Measurements from ENCODE around the gene PRR5L. TPM values are rescaled to one million over a fixed set of nuclear protein-coding genes. Genes with fewer than 3 reads are reported as not detected.

Gene PRR5L
- total RNA-seq, 2 donors from 2014 or later = 3.2 to 11.8 TPM

DNA sequence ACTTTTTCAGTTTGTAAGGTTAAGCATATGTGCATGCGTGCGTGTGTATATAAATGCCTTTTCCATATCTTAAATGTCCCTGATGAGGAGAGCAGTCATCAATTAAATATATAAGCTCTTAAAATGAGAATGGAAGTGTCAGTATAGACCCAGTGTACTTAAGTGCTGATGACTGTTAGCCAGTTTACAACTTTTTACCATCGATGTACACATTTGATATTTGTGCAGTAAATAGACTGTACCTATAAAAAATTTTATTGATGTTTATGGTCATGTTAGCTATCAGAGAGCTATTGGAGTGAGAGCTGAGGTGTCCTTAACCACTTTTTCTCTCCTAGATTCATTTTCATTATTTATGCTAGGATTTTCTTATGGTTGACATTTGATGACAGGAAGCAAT lies 168.6 kb downstream of the PRR5L start:
- no peaks in the 10 kb centered on the region for H3K9me3 ChIP-seq
- no peak for DNase-seq (ENCODE audit: low spot score)
- no peaks in the 10 kb centered on the region for H3K27me3 ChIP-seq (replicated peaks; ENCODE audit: insufficient read depth)
- no peak overlapping the region for H3K27ac ChIP-seq
- no peak for ATAC-seq (ENCODE audit: insufficient number of reproducible peaks, low FRiP score, low read depth)
- no peak overlapping the region for H3K4me3 ChIP-seq
- H3K36me3 ChIP-seq = no peaks in the 10 kb centered on the region
- peaks cover 2 to 4% of the 10 kb centered on the region in 2 donors for H3K4me1 ChIP-seq (ENCODE audit: control insufficient read depth in 1 of 2, low read depth in 2 of 2)
- TF ChIP-seq, protein P1, sequence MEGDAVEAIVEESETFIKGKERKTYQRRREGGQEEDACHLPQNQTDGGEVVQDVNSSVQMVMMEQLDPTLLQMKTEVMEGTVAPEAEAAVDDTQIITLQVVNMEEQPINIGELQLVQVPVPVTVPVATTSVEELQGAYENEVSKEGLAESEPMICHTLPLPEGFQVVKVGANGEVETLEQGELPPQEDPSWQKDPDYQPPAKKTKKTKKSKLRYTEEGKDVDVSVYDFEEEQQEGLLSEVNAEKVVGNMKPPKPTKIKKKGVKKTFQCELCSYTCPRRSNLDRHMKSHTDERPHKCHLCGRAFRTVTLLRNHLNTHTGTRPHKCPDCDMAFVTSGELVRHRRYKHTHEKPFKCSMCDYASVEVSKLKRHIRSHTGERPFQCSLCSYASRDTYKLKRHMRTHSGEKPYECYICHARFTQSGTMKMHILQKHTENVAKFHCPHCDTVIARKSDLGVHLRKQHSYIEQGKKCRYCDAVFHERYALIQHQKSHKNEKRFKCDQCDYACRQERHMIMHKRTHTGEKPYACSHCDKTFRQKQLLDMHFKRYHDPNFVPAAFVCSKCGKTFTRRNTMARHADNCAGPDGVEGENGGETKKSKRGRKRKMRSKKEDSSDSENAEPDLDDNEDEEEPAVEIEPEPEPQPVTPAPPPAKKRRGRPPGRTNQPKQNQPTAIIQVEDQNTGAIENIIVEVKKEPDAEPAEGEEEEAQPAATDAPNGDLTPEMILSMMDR (IDR thresholded peaks at IDR 0.05) = no peak

DNA sequence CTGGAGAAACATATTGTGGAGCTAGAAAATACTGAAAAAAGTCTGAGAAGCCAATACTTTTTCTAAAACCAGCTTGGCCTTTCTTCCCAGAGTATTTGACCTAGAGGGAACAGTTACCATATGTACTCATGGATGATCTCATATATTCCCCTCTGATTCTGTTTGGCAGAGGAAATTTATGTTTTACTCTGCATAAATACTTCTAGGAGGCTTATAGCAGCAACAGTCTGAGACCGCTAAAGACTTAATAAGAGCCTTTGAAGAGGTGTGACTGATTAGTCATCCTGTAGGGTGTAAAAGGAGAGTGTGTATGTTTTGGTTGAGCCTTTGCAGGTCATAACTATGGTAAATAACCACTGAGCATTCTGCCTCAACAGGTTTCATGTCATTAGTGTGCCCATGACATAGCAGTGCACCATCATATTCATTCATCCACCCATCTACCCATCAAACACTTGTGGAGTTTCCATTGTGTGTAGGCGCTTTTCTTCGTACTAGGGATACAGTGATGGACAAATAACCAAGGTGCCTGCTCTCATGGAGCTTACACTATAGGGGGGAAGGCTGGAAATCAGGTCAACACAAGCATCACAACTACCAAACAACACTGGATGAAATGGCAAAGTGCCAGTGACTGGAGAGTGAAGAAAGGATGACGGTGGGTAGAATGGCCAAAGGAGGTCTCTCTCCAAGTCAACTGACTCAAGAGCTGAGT lies 169.5 kb downstream of the PRR5L start:
- H3K27me3 ChIP-seq (replicated peaks; ENCODE audit: insufficient read depth) = no peaks in the 10 kb centered on the region
- H3K4me1 ChIP-seq (ENCODE audit: control insufficient read depth in 1 of 2, low read depth in 2 of 2) = peaks cover 10 to 13% of the 10 kb centered on the region in 2 donors
- no peaks in the 10 kb centered on the region for H3K36me3 ChIP-seq
- TF ChIP-seq, protein P1 (IDR thresholded peaks at IDR 0.05) = no peak
- DNase-seq (ENCODE audit: low spot score) = no peak
- H3K9me3 ChIP-seq = no peaks in the 10 kb centered on the region
- no peak overlapping the region for H3K4me3 ChIP-seq
- no peak for ATAC-seq (ENCODE audit: insufficient number of reproducible peaks, low FRiP score, low read depth)
- no peak overlapping the region for H3K27ac ChIP-seq

- TF ChIP-seq, protein P1 (IDR thresholded peaks at IDR 0.05) = no peak
- H3K9me3 ChIP-seq = no peaks in the 10 kb centered on the region
- ATAC-seq (ENCODE audit: insufficient number of reproducible peaks, low FRiP score, low read depth) (no peak), DNase-seq (ENCODE audit: low spot score) (no peak)
- no peaks in the 10 kb centered on the region for H3K36me3 ChIP-seq
- peaks cover 13 to 16% of the 10 kb centered on the region in 2 donors for H3K4me1 ChIP-seq (ENCODE audit: control insufficient read depth in 1 of 2, low read depth in 2 of 2)
- H3K27ac ChIP-seq = no peak overlapping the region
- no peaks in the 10 kb centered on the region for H3K27me3 ChIP-seq (replicated peaks; ENCODE audit: insufficient read depth)
- no peak overlapping the region for H3K4me3 ChIP-seq
Observed at GRCh38 chr11:36467012-36467411, 170.9 kb downstream of the PRR5L start.

DNA sequence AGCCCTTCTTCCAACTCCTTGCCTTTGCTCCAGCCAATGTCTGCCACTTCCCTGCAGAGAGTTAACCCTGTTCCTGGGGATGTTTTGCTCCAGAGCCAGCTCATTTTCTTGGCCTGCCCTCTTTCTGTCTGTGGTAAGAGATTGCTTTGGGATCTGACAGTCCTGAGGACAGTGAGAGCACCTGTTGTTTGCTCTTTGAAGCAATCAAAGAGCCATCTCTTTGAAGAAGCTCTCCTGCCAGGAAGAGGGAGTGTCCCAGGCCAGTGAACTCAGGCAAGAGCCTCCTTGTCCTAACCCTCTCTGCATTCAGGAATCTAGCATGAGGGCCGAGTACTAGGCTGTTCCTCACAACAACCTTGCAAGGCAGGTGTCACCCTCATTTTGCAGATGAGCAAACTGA lies 171.8 kb downstream of the PRR5L start:
- Histone ChIP-seq H3K4me1 (ENCODE audit: control insufficient read depth in 1 of 2, low read depth in 2 of 2) (peaks cover 13 to 16% of the 10 kb centered on the region in 2 donors), H3K36me3 (no peaks in the 10 kb centered on the region), H3K4me3 (no peak overlapping the region), H3K9me3 (no peaks in the 10 kb centered on the region), H3K27ac (no peak overlapping the region), H3K27me3 (replicated peaks; ENCODE audit: insufficient read depth) (no peaks in the 10 kb centered on the region)
- ATAC-seq (ENCODE audit: insufficient number of reproducible peaks, low FRiP score, low read depth) (no peak), DNase-seq (ENCODE audit: low spot score) (no peak)
- TF ChIP-seq, protein P1 (IDR thresholded peaks at IDR 0.05) = no peak

DNA sequence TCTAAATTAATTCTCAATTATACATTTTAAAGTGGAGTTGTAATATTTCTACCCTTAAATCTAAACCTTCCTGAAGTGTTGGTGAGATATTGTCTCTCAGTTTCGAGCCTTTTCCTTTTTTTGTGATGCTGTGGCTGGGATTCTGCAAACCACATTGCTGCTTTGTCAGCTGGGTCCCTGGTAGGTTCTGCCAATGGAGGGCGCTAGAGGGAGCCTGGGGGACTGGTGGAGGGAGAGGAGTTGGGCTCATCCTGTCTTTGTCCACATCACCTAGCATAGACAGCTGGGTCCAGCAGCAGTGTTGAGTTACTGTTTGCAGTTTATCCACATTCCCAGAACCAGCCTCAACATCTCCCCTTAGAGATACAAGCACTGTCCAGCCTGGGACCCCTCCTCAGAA lies 173.0 kb downstream of the PRR5L start:
- no peak overlapping the region for H3K4me3 ChIP-seq
- H3K36me3 ChIP-seq = no peaks in the 10 kb centered on the region
- DNase-seq (ENCODE audit: low spot score) = no peak
- H3K27ac ChIP-seq = no peak overlapping the region
- H3K9me3 ChIP-seq = no peaks in the 10 kb centered on the region
- no peaks in the 10 kb centered on the region for H3K27me3 ChIP-seq (replicated peaks; ENCODE audit: insufficient read depth)
- peaks cover 13 to 16% of the 10 kb centered on the region in 2 donors for H3K4me1 ChIP-seq (ENCODE audit: control insufficient read depth in 1 of 2, low read depth in 2 of 2)
- TF ChIP-seq, protein P1 (IDR thresholded peaks at IDR 0.05) = no peak
- no peak for ATAC-seq (ENCODE audit: insufficient number of reproducible peaks, low FRiP score, low read depth)

All from thoracic aorta (tissue), 2 donors.